ENCODE results near the gene ZNF805. TPM values are rescaled to one million over a fixed set of nuclear protein-coding genes. Genes with fewer than 3 reads are reported as not detected.

The ZNF805 gene
- total RNA-seq, 4 donors from 2014 or later, result 7.4 to 17.0 (median 10.1) TPM

DNA sequence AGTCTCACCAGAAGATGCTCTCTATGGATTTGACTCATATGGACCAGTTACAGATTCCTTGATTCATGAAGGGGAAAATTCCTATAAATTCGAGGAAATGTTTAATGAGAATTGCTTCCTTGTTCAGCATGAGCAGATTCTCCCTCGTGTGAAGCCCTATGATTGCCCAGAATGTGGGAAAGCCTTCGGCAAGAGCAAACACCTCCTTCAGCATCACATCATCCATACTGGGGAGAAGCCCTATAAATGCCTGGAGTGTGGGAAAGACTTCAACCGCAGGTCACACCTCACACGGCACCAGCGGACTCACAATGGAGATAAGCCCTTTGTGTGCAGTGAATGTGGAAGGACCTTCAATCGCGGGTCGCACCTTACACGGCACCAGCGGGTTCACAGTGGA lies 50.5 kb downstream of the ZNF805 start:
- H3K36me3 ChIP-seq, result peaks cover 0 to 98% (median 30%) of the 10 kb centered on the region in 3 donors
- H3K4me3 ChIP-seq, result no peak overlapping the region
- no peak overlapping the region for H3K27ac ChIP-seq
- H3K4me1 ChIP-seq, result no peaks in the 10 kb centered on the region
- no peaks in the 10 kb centered on the region for H3K27me3 ChIP-seq
- no peak for DNase-seq
- TF ChIP-seq CTCF (IDR thresholded peaks at IDR 0.05) (no peak), POLR2A (IDR thresholded peaks at IDR 0.05) (no peak)
- H3K9me3 ChIP-seq, result peaks cover 0 to 42% (median 4%) of the 10 kb centered on the region in 4 donors

DNA sequence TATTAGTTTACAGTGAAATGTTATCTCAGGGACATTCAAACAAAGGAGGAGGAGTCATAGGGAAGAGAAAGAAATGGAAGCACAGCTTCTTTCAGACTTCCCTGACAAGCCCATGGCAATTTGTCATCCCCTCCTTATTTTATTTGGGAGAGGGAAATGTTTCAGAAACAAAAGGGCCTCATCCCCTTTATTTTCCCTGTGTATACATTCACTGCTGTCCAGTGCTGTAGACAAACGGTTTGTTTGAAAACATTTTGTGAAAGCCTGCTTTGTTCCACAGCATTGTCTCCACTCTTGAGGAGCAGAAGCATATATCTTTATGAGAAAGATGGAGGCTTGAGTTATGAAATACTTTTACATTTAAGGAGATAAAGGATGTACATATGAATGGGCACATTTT lies 52.1 kb downstream of the ZNF805 start:
- DNase-seq, result no peak
- H3K36me3 ChIP-seq, result peaks cover 0 to 87% (median 30%) of the 10 kb centered on the region in 3 donors
- no peaks in the 10 kb centered on the region for H3K27me3 ChIP-seq
- peaks cover 0 to 45% (median 4%) of the 10 kb centered on the region in 4 donors for H3K9me3 ChIP-seq
- no peak overlapping the region for H3K4me3 ChIP-seq
- no peak for TF ChIP-seq CTCF (IDR thresholded peaks at IDR 0.05)
- TF ChIP-seq POLR2A (IDR thresholded peaks at IDR 0.05), result no peak
- H3K4me1 ChIP-seq, result no peaks in the 10 kb centered on the region
- no peak overlapping the region for H3K27ac ChIP-seq

DNA sequence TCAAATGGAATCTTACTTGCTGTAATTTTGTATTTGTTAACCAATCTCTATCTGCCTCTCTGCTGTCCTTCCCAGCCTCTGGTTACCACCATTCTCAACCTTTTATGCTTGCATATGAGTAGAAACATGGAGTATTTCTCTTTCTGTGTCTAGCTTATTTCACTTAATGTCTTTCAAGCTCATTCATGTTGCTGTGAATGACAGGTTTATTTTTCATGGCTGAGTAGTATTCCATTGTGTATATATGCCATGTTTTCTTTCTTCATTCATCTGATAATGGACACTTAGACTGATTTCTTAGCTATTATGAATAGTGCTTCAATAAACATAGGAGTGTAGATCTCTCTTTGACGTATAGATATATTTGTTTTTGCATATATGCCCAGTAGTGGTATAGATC lies 53.3 kb downstream of the ZNF805 start:
- Histone ChIP-seq H3K9me3 (peaks cover 0 to 45% (median 4%) of the 10 kb centered on the region in 4 donors), H3K36me3 (peaks cover 0 to 79% (median 23%) of the 10 kb centered on the region in 3 donors), H3K27ac (no peak overlapping the region), H3K4me3 (no peak overlapping the region), H3K27me3 (no peaks in the 10 kb centered on the region), H3K4me1 (no peaks in the 10 kb centered on the region)
- DNase-seq, result no peak
- TF ChIP-seq CTCF (IDR thresholded peaks at IDR 0.05) (no peak), POLR2A (IDR thresholded peaks at IDR 0.05) (no peak)

GRCh38 chr19:57302020-57302465 lies 61.6 kb downstream of the ZNF805 start:
- H3K36me3 ChIP-seq, result peaks cover 0 to 57% (median 0%) of the 10 kb centered on the region in 3 donors
- H3K27ac ChIP-seq, result no peak overlapping the region
- H3K27me3 ChIP-seq, result no peaks in the 10 kb centered on the region
- no peak overlapping the region for H3K4me3 ChIP-seq
- no peak for DNase-seq
- no peaks in the 10 kb centered on the region for H3K4me1 ChIP-seq
- H3K9me3 ChIP-seq, result no peaks in the 10 kb centered on the region
- TF ChIP-seq CTCF (IDR thresholded peaks at IDR 0.05) (no peak), POLR2A (IDR thresholded peaks at IDR 0.05) (no peak)

DNA sequence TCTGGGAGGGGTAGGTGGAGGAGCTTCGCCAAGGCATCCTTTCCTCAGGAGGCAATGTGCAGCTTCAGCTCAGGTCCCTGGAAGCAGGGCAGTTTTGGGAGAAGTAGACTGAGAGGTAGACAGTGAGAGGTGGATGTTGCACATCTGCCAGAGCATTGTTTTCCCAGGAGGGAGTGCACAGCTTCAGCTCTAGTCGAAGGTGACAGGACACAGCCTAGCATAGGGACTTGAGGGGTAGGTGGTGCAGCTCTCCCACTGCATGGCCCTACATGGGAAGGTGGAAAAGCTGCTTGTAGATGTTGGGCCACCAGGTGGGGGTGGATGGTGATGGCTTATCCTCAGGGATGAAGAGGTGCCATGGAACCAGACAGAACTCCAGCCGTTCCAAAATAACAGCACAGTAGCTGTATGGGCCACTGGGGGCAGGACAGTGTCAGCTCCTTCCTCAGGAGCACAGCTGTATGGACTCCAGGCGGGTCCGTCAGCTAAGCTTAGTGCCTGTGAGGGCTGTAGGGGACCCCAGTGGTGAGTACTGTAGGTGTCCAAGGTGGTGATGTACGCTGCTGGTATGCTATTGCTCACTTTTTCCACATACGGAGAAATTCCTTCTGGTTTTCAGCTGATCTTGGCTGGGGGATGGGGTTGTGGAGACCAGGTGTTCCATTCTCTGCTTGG lies 62.4 kb downstream of the ZNF805 start:
- Histone ChIP-seq H3K4me1 (no peaks in the 10 kb centered on the region), H3K27me3 (no peaks in the 10 kb centered on the region), H3K4me3 (no peak overlapping the region), H3K36me3 (peaks cover 0 to 57% (median 0%) of the 10 kb centered on the region in 3 donors), H3K27ac (no peak overlapping the region), H3K9me3 (no peaks in the 10 kb centered on the region)
- no peak for TF ChIP-seq CTCF (IDR thresholded peaks at IDR 0.05)
- no peak for TF ChIP-seq POLR2A (IDR thresholded peaks at IDR 0.05)
- no peak for DNase-seq

Other genes with a start within 250 kb of the ZNF805 start
- not detected for gene USP29, start 120.6 kb upstream of the ZNF805 start, total RNA-seq
- not detected for gene ZIM3, start 95.4 kb upstream of the ZNF805 start, total RNA-seq
- gene DUXA, start 73.1 kb upstream of the ZNF805 start, total RNA-seq, result not detected
- gene ZNF264, start 49.1 kb upstream of the ZNF805 start, total RNA-seq, result 10 to 100 TPM; 18.7 to 57.7 (median 23.3) TPM
- 1 to 10 TPM in 1 of 4 donors, not detected in 3; 5.1 TPM for gene AURKC, start 9.6 kb upstream of the ZNF805 start, total RNA-seq
- 10 to 100 TPM; 33.6 to 86.6 (median 54.2) TPM for gene ZNF460, start 39.9 kb downstream of the ZNF805 start, total RNA-seq
- gene ZNF543, start 79.8 kb downstream of the ZNF805 start, total RNA-seq, result 1 to 10 TPM; 1.8 to 7.4 (median 5.2) TPM
- 10 to 100 TPM in 1 of 4 donors, 1 to 10 TPM in 3; 2.1 to 10.7 (median 3.7) TPM for gene ZNF304, start 110.6 kb downstream of the ZNF805 start, total RNA-seq
- 10 to 100 TPM in 2 of 4 donors, 1 to 10 TPM in 2; 3.0 to 67.7 (median 9.9) TPM for gene TRAPPC2B, start 122.9 kb downstream of the ZNF805 start, total RNA-seq
- 1 to 10 TPM in 3 of 4 donors, under 1 TPM in 1; 0.53 to 6.6 (median 3.6) TPM for gene ZNF547, start 122.9 kb downstream of the ZNF805 start, total RNA-seq
- gene ZNF548, start 149.2 kb downstream of the ZNF805 start, total RNA-seq, result 10 to 100 TPM; 10.7 to 47.9 (median 20.7) TPM
- 10 to 100 TPM in 3 of 4 donors, 1 to 10 TPM in 1; 7.9 to 21.5 (median 14.6) TPM for gene ZNF17, start 170.5 kb downstream of the ZNF805 start, total RNA-seq
- gene ZNF749, start 194.7 kb downstream of the ZNF805 start, total RNA-seq, result 10 to 100 TPM in 2 of 4 donors, 1 to 10 TPM in 2; 5.7 to 12.8 (median 10.6) TPM
- 1 to 10 TPM in 1 of 4 donors, not detected in 3; 1.1 TPM for gene VN1R1, start 216.5 kb downstream of the ZNF805 start, total RNA-seq
- gene ZNF772, start 236.9 kb downstream of the ZNF805 start, total RNA-seq, result 10 to 100 TPM in 2 of 4 donors, 1 to 10 TPM in 2; 4.0 to 32.2 (median 12.0) TPM
- 10 to 100 TPM in 1 of 4 donors, 1 to 10 TPM in 2, under 1 TPM in 1; 0.83 to 16.7 (median 5.4) TPM for gene ZNF419, start 247.1 kb downstream of the ZNF805 start, total RNA-seq

Measured in Peyer's patch (tissue), 4 donors.